ENCODE results near the gene TATDN2. TPM values are rescaled to one million over a fixed set of nuclear protein-coding genes. Genes with fewer than 3 reads are reported as not detected.

The TATDN2 gene
- total and polyA plus RNA-seq, 9 of the 15 experiments (the other 6 are each of a cell fraction or from before 2014, with no cell fraction given) = 5.2 to 44.7 (median 25.8) TPM

- DNase-seq (ENCODE audit: extremely low read depth in 1 of 4, low spot score in 3 of 4) (no peak), FAIRE-seq (no peak), ATAC-seq (no peak)
- H3K9ac ChIP-seq (ENCODE audit: insufficient read depth in 1 of 2, low read depth in 2 of 2, low read length in 2 of 2) = peak overlapping the region in 1 of 2 experiments; percentile 53; a peak in 1 of 4 replicates
- no TSS peak for BruUV-seq (replicated peaks)
- H3K4me1 ChIP-seq (replicated peaks in 1 of 2; ENCODE audit: control insufficient read depth in 2 of 2, insufficient read depth in 2 of 2, low read length in 2 of 2) = peaks cover 6 to 10% of the 10 kb centered on the region in 2 experiments; a peak in 3 of 5 replicates
- ChIA-PET CTCF (ENCODE audit: low intra/inter-chr PET ratio) (no interaction called here), POLR2A (interaction anchor here (0.6 kb wide), 1 partner anchor 10 kb away, joined by 3 read pairs; no protein-coding TSS in a partner anchor)
- H4K20me1 ChIP-seq (replicated peaks; ENCODE audit: control insufficient read depth, insufficient read depth, low read length) = no peaks in the 10 kb centered on the region
- H3K4me3 ChIP-seq = no peak overlapping the region
- 68% methylated on average over 13 of the region's 13 CpGs for WGBS (ENCODE audit: insufficient coverage, low coverage, missing lambda C conversion rate)
- H3K27me3 ChIP-seq (ENCODE audit: control insufficient read depth in 2 of 2, insufficient read depth in 2 of 2, low read length in 2 of 2) = no peaks in the 10 kb centered on the region
- 0 out of 2 replicates have a peak overlapping the region, but pooled peaks have one; percentile 1 for H2AFZ ChIP-seq (ENCODE audit: low read depth, low read length)
- no peak overlapping the region for H3K4me2 ChIP-seq (ENCODE audit: insufficient read depth, low read length)
- peak in 1 of 2 experiments; percentile 42; a peak in 1 of 4 replicates for TF ChIP-seq KDM1A (IDR thresholded peaks at IDR 0.05)
- peak; percentile 52 for TF ChIP-seq RBM25 (IDR thresholded peaks at IDR 0.05; ENCODE audit: low read depth, low read length, severe bottlenecking)
- peak; percentile 58 for TF ChIP-seq BCOR (IDR thresholded peaks at IDR 0.05)
- TF ChIP-seq NCOA2 (IDR thresholded peaks at IDR 0.05; ENCODE audit: partially characterized antibody in 2 of 2) = no peak
- H3K9me3 ChIP-seq (replicated peaks; ENCODE audit: control insufficient read depth, insufficient read depth, low read depth, low read length) = peaks cover 2% of the 10 kb centered on the region; the same call in 1 of the 2 replicates
- intact Hi-C loops (cut with micrococcal nuclease) (no loop called here), in situ Hi-C loops (cut with MboI) (no loop called here)
- no peaks in the 10 kb centered on the region; the same call in 2 of the 3 replicates for H3K36me3 ChIP-seq (ENCODE audit: control insufficient read depth, insufficient read depth, low read length)
- H3K9me1 ChIP-seq (ENCODE audit: control insufficient read depth, insufficient read depth, low read length) = no peaks in the 10 kb centered on the region
- no peaks in the 10 kb centered on the region for H3K79me2 ChIP-seq (ENCODE audit: control insufficient read depth, insufficient read depth, low read length)
- no peak overlapping the region for H3K27ac ChIP-seq (ENCODE audit: extremely low read depth, low read depth, low read length)
These were observed 14.3 kb upstream of the TATDN2 start for GRCh38 chr3:10233988-10234387.

- H2AFZ ChIP-seq (ENCODE audit: low read depth, low read length) = peak overlapping the region; percentile 73
- no peaks in the 10 kb centered on the region; the same call in 2 of the 3 replicates for H3K36me3 ChIP-seq (ENCODE audit: control insufficient read depth, insufficient read depth, low read length)
- peak overlapping the region; percentile 39 for H3K4me2 ChIP-seq (ENCODE audit: insufficient read depth, low read length)
- FAIRE-seq (peak; percentile 86), ATAC-seq (peak; percentile 99), DNase-seq (ENCODE audit: extremely low read depth in 1 of 4, low spot score in 3 of 4) (peak; percentile 79 to 94 (median 90))
- no peak overlapping the region for H3K4me3 ChIP-seq
- CTCF ChIA-PET (ENCODE audit: low intra/inter-chr PET ratio) = no interaction called here
- in situ Hi-C loops (cut with MboI) (no loop called here), intact Hi-C loops (cut with micrococcal nuclease) (no loop called here)
- H3K4me1 ChIP-seq (replicated peaks in 1 of 2; ENCODE audit: control insufficient read depth in 2 of 2, insufficient read depth in 2 of 2, low read length in 2 of 2) = peaks cover 6 to 10% of the 10 kb centered on the region in 2 experiments; a peak in 3 of 5 replicates
- H3K79me2 ChIP-seq (ENCODE audit: control insufficient read depth, insufficient read depth, low read length) = no peaks in the 10 kb centered on the region
- peaks cover 2% of the 10 kb centered on the region; the same call in 1 of the 2 replicates for H3K9me3 ChIP-seq (replicated peaks; ENCODE audit: control insufficient read depth, insufficient read depth, low read depth, low read length)
- 75% methylated on average over 34 of the region's 36 CpGs for WGBS (ENCODE audit: insufficient coverage, low coverage, missing lambda C conversion rate)
- no TSS peak for BruUV-seq (replicated peaks)
- H3K27ac ChIP-seq (ENCODE audit: extremely low read depth, low read depth, low read length) = no peak overlapping the region
- no peaks in the 10 kb centered on the region for H4K20me1 ChIP-seq (replicated peaks; ENCODE audit: control insufficient read depth, insufficient read depth, low read length)
- no peaks in the 10 kb centered on the region for H3K9me1 ChIP-seq (ENCODE audit: control insufficient read depth, insufficient read depth, low read length)
- H3K27me3 ChIP-seq (ENCODE audit: control insufficient read depth in 2 of 2, insufficient read depth in 2 of 2, low read length in 2 of 2) = no peaks in the 10 kb centered on the region
- POLR2A ChIA-PET = interaction anchor here (0.6 kb wide), 1 partner anchor 9 kb away, joined by 3 read pairs; no protein-coding TSS in a partner anchor
- H3K9ac ChIP-seq (ENCODE audit: insufficient read depth in 1 of 2, low read depth in 2 of 2, low read length in 2 of 2) = peak overlapping the region in 1 of 2 experiments; percentile 53; a peak in 1 of 4 replicates
- TF ChIP-seq ZNF174 (CRISPR knock-in tag; IDR thresholded peaks at IDR 0.05) = no peak
- no peak for TF ChIP-seq NONO (IDR thresholded peaks at IDR 0.05; ENCODE audit: low read depth in 2 of 2, low read length in 1 of 2)
- TF ChIP-seq BRF2 (IDR thresholded peaks at IDR 0.05; ENCODE audit: borderline replicate concordance, insufficient read depth, insufficient read length) = no peak
- no peak for TF ChIP-seq U2AF1 (optimal IDR thresholded peaks at IDR 0.05; ENCODE audit: low read depth, low read length)
- no peak for TF ChIP-seq MTA2 (IDR thresholded peaks at IDR 0.05; ENCODE audit: low read depth)
- TF ChIP-seq CBX3 (IDR thresholded peaks at IDR 0.05; ENCODE audit: borderline replicate concordance in 1 of 2, low read length in 2 of 2) = no peak
- TF ChIP-seq BRCA1 (IDR thresholded peaks at IDR 0.05) = no peak
- TF ChIP-seq BRCA1 (CRISPR knock-in tag; IDR thresholded peaks at IDR 0.05) = no peak
- no peak for TF ChIP-seq SIN3A (IDR thresholded peaks at IDR 0.05; ENCODE audit: borderline replicate concordance in 2 of 2, control insufficient read depth in 1 of 2, low read depth in 2 of 2, low read length in 2 of 2)
- TF ChIP-seq KHSRP (IDR thresholded peaks at IDR 0.05) = no peak
These were observed 13.6 kb upstream of the TATDN2 start for GRCh38 chr3:10234526-10235230.

Measured in K562 (cell line).